Stimulated activated memory B cell treated with anti-CD40 and anti-IgM and Interleukin-4, amounts not matched to agents 10 μg/mL and 1 μg/mL and 100 μg/mL, for 72 hours (primary cell): ENCODE results near the gene RXRA.

Source experiments
- ATAC-seq: fragments of 150-1000 bp; cut with Tn5 transposase; 2 replicates; pipeline ENCODE4 v1.10.0; 2021
- H3K27ac Mint-ChIP-seq: one replicate; pipeline ENCODE4 v1.8.0; 2022; ENCODE audit warnings: mild to moderate bottlenecking, mixed read lengths
- H3K27me3 Mint-ChIP-seq: one replicate; pipeline ENCODE4 v1.8.0; 2022; ENCODE audit warnings: mixed read lengths
- H3K36me3 Mint-ChIP-seq: one replicate; pipeline ENCODE4 v1.8.0; 2022; ENCODE audit warnings: mixed read lengths
- H3K4me1 Mint-ChIP-seq: one replicate; pipeline ENCODE4 v1.8.0; 2022; ENCODE audit warnings: mixed read lengths
- H3K4me3 Mint-ChIP-seq: one replicate; pipeline ENCODE4 v1.8.0; 2022; ENCODE audit warnings: mild to moderate bottlenecking, moderate library complexity, mixed read lengths
- H3K9me3 Mint-ChIP-seq: one replicate; pipeline ENCODE4 v1.8.0; 2022; ENCODE audit warnings: mixed read lengths

RXRA gene

GRCh38 chr9:134376386-134377142, 50.3 kb downstream of the RXRA start:
- Mint-ChIP-seq H3K27ac (no peak overlapping the region), H3K27me3 (no peaks in the 10 kb centered on the region), H3K9me3 (no peaks in the 10 kb centered on the region), H3K4me1 (peaks cover 38% of the 10 kb centered on the region), H3K36me3 (no peaks in the 10 kb centered on the region), H3K4me3 (no peak overlapping the region)
- no peak for ATAC-seq

GRCh38 chr9:134377143-134377484, 50.9 kb downstream of the RXRA start:
- no peak for ATAC-seq
- Mint-ChIP-seq H3K9me3 (no peaks in the 10 kb centered on the region), H3K4me3 (no peak overlapping the region), H3K4me1 (peaks cover 38% of the 10 kb centered on the region), H3K36me3 (no peaks in the 10 kb centered on the region), H3K27me3 (no peaks in the 10 kb centered on the region), H3K27ac (no peak overlapping the region)

- no peak for ATAC-seq
- Mint-ChIP-seq H3K27ac (no peak overlapping the region), H3K4me1 (peaks cover 39% of the 10 kb centered on the region)
Measured at GRCh38 chr9:134377976-134378375, 51.7 kb downstream of the RXRA start.

GRCh38 chr9:134378901-134379338, 52.7 kb downstream of the RXRA start:
- no peaks in the 10 kb centered on the region for H3K27me3 Mint-ChIP-seq
- H3K9me3 Mint-ChIP-seq = no peaks in the 10 kb centered on the region
- H3K4me1 Mint-ChIP-seq = peaks cover 42% of the 10 kb centered on the region
- ATAC-seq = no peak
- H3K27ac Mint-ChIP-seq = no peak overlapping the region
- H3K4me3 Mint-ChIP-seq = no peak overlapping the region
- H3K36me3 Mint-ChIP-seq = no peaks in the 10 kb centered on the region

More at GRCh38 chr9:134377976-134378375, 51.7 kb downstream of the RXRA start:
- Mint-ChIP-seq H3K36me3 (no peaks in the 10 kb centered on the region), H3K4me3 (no peak overlapping the region), H3K9me3 (no peaks in the 10 kb centered on the region), H3K27me3 (no peaks in the 10 kb centered on the region)

- H3K9me3 Mint-ChIP-seq = no peaks in the 10 kb centered on the region
- peaks cover 42% of the 10 kb centered on the region for H3K4me1 Mint-ChIP-seq
- no peak overlapping the region for H3K27ac Mint-ChIP-seq
- ATAC-seq = peak; percentile 34
- H3K4me3 Mint-ChIP-seq = no peak overlapping the region
- no peaks in the 10 kb centered on the region for H3K36me3 Mint-ChIP-seq
- H3K27me3 Mint-ChIP-seq = no peaks in the 10 kb centered on the region
Measured at GRCh38 chr9:134379831-134380365, 53.6 kb downstream of the RXRA start.

GRCh38 chr9:134380542-134381271, 54.5 kb downstream of the RXRA start:
- Mint-ChIP-seq H3K36me3 (no peaks in the 10 kb centered on the region), H3K9me3 (no peaks in the 10 kb centered on the region), H3K27me3 (no peaks in the 10 kb centered on the region), H3K4me1 (peaks cover 36% of the 10 kb centered on the region), H3K4me3 (no peak overlapping the region), H3K27ac (no peak overlapping the region)
- ATAC-seq = no peak

GRCh38 chr9:134381272-134381661, 55.0 kb downstream of the RXRA start:
- ATAC-seq = no peak
- no peaks in the 10 kb centered on the region for H3K9me3 Mint-ChIP-seq
- no peaks in the 10 kb centered on the region for H3K27me3 Mint-ChIP-seq
- H3K4me3 Mint-ChIP-seq = no peak overlapping the region
- H3K36me3 Mint-ChIP-seq = no peaks in the 10 kb centered on the region
- H3K27ac Mint-ChIP-seq = no peak overlapping the region
- peaks cover 33% of the 10 kb centered on the region for H3K4me1 Mint-ChIP-seq

GRCh38 chr9:134381671-134382516, 55.6 kb downstream of the RXRA start:
- H3K4me1 Mint-ChIP-seq = peaks cover 29% of the 10 kb centered on the region
- no peaks in the 10 kb centered on the region for H3K27me3 Mint-ChIP-seq
- H3K9me3 Mint-ChIP-seq = no peaks in the 10 kb centered on the region
- peak overlapping the region; percentile 51 for H3K27ac Mint-ChIP-seq
- no peaks in the 10 kb centered on the region for H3K36me3 Mint-ChIP-seq
- no peak overlapping the region for H3K4me3 Mint-ChIP-seq
- peak; percentile 21 for ATAC-seq

- Mint-ChIP-seq H3K4me1 (peaks cover 29% of the 10 kb centered on the region), H3K27ac (peak overlapping the region; percentile 51), H3K9me3 (no peaks in the 10 kb centered on the region), H3K4me3 (no peak overlapping the region), H3K36me3 (no peaks in the 10 kb centered on the region), H3K27me3 (no peaks in the 10 kb centered on the region)
- no peak for ATAC-seq
Measured at GRCh38 chr9:134382733-134383132, 56.5 kb downstream of the RXRA start.

GRCh38 chr9:134383148-134383547, 56.9 kb downstream of the RXRA start:
- Mint-ChIP-seq H3K36me3 (no peaks in the 10 kb centered on the region), H3K27ac (no peak overlapping the region), H3K9me3 (no peaks in the 10 kb centered on the region), H3K27me3 (no peaks in the 10 kb centered on the region), H3K4me1 (peaks cover 31% of the 10 kb centered on the region), H3K4me3 (no peak overlapping the region)
- no peak for ATAC-seq

GRCh38 chr9:134384811-134385479, 58.7 kb downstream of the RXRA start:
- H3K9me3 Mint-ChIP-seq = no peaks in the 10 kb centered on the region
- H3K4me1 Mint-ChIP-seq = peaks cover 37% of the 10 kb centered on the region
- no peak overlapping the region for H3K4me3 Mint-ChIP-seq
- no peak overlapping the region for H3K27ac Mint-ChIP-seq
- H3K27me3 Mint-ChIP-seq = no peaks in the 10 kb centered on the region
- no peaks in the 10 kb centered on the region for H3K36me3 Mint-ChIP-seq
- no peak for ATAC-seq

- Mint-ChIP-seq H3K4me3 (no peak overlapping the region), H3K27ac (no peak overlapping the region), H3K4me1 (peaks cover 46% of the 10 kb centered on the region), H3K36me3 (no peaks in the 10 kb centered on the region), H3K9me3 (no peaks in the 10 kb centered on the region), H3K27me3 (no peaks in the 10 kb centered on the region)
- no peak for ATAC-seq
Measured at GRCh38 chr9:134385915-134386314, 59.7 kb downstream of the RXRA start.

GRCh38 chr9:134386951-134387831, 60.9 kb downstream of the RXRA start:
- H3K4me1 Mint-ChIP-seq = peaks cover 45% of the 10 kb centered on the region
- H3K27ac Mint-ChIP-seq = no peak overlapping the region
- no peaks in the 10 kb centered on the region for H3K27me3 Mint-ChIP-seq
- H3K9me3 Mint-ChIP-seq = no peaks in the 10 kb centered on the region
- ATAC-seq = no peak
- no peaks in the 10 kb centered on the region for H3K36me3 Mint-ChIP-seq
- no peak overlapping the region for H3K4me3 Mint-ChIP-seq

- peak overlapping the region; percentile 28 for H3K27ac Mint-ChIP-seq
- no peaks in the 10 kb centered on the region for H3K36me3 Mint-ChIP-seq
- ATAC-seq = no peak
- peaks cover 48% of the 10 kb centered on the region for H3K4me1 Mint-ChIP-seq
- H3K9me3 Mint-ChIP-seq = no peaks in the 10 kb centered on the region
- H3K4me3 Mint-ChIP-seq = no peak overlapping the region
- H3K27me3 Mint-ChIP-seq = no peaks in the 10 kb centered on the region
Measured at GRCh38 chr9:134388289-134388808, 62.1 kb downstream of the RXRA start.
